Measurements from ENCODE around the gene EXOG.

GRCh38 chr3:38491215-38491614 lies 4.9 kb upstream of the EXOG start:
- no peak for TF ChIP-seq CTCF (IDR thresholded peaks at IDR 0.05; ENCODE audit: insufficient read depth, low read length, poor library complexity, severe bottlenecking)
- TF ChIP-seq EZH2phosphoT487 (conservative IDR thresholded peaks at IDR 0.05; ENCODE audit: low read length), result no peak

All from SU-DHL-6 (cell line).